Measurements from ENCODE around the gene ADAMTS17. TPM values are rescaled to one million over a fixed set of nuclear protein-coding genes. Genes with fewer than 3 reads are reported as not detected.

Gene ADAMTS17
- total RNA-seq, 1 donor from 2014 or later, result 4.8 TPM

DNA sequence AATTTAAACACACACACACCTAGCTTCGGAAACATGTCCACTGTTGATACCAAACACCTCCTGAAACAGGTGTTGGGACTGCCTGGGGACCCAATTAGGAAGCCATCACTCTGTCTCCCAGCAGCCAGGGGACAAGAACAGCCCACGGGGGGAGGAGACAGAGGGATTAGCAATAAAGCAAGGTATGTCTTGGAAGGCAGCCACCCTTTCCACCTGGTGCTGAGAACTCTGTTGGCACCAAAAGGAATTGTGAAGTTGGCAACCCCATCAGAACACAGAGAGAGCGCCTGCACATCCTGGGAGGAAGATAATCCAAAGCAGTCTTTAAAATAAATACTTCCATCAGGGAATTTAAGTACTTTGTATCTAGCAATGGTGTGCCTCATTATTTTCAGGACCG is 111.0 kb downstream of the ADAMTS17 start:
- TF ChIP-seq, protein P1, sequence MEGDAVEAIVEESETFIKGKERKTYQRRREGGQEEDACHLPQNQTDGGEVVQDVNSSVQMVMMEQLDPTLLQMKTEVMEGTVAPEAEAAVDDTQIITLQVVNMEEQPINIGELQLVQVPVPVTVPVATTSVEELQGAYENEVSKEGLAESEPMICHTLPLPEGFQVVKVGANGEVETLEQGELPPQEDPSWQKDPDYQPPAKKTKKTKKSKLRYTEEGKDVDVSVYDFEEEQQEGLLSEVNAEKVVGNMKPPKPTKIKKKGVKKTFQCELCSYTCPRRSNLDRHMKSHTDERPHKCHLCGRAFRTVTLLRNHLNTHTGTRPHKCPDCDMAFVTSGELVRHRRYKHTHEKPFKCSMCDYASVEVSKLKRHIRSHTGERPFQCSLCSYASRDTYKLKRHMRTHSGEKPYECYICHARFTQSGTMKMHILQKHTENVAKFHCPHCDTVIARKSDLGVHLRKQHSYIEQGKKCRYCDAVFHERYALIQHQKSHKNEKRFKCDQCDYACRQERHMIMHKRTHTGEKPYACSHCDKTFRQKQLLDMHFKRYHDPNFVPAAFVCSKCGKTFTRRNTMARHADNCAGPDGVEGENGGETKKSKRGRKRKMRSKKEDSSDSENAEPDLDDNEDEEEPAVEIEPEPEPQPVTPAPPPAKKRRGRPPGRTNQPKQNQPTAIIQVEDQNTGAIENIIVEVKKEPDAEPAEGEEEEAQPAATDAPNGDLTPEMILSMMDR (IDR thresholded peaks at IDR 0.05; ENCODE audit: unreplicated experiment), result no peak
- DNase-seq (ENCODE audit: low spot score), result no peak
- Mint-ChIP-seq H3K9me3 (ENCODE audit: unreplicated experiment) (no peaks in the 10 kb centered on the region), H3K4me1 (ENCODE audit: unreplicated experiment) (no peaks in the 10 kb centered on the region), H3K27ac (ENCODE audit: unreplicated experiment) (no peak overlapping the region), H3K27me3 (ENCODE audit: unreplicated experiment) (peaks cover 4% of the 10 kb centered on the region), H3K36me3 (ENCODE audit: low read depth, unreplicated experiment) (peaks cover 10% of the 10 kb centered on the region), H3K4me3 (ENCODE audit: unreplicated experiment) (no peak overlapping the region)

- Mint-ChIP-seq H3K27me3 (ENCODE audit: unreplicated experiment) (peaks cover 4% of the 10 kb centered on the region), H3K4me1 (ENCODE audit: unreplicated experiment) (no peaks in the 10 kb centered on the region), H3K27ac (ENCODE audit: unreplicated experiment) (no peak overlapping the region), H3K4me3 (ENCODE audit: unreplicated experiment) (no peak overlapping the region), H3K9me3 (ENCODE audit: unreplicated experiment) (no peaks in the 10 kb centered on the region), H3K36me3 (ENCODE audit: low read depth, unreplicated experiment) (peaks cover 10% of the 10 kb centered on the region)
- TF ChIP-seq, protein P1 (IDR thresholded peaks at IDR 0.05; ENCODE audit: unreplicated experiment), result no peak
- DNase-seq (ENCODE audit: low spot score), result no peak
Observed at GRCh38 chr15:100229181-100230163, 112.3 kb downstream of the ADAMTS17 start.

DNA sequence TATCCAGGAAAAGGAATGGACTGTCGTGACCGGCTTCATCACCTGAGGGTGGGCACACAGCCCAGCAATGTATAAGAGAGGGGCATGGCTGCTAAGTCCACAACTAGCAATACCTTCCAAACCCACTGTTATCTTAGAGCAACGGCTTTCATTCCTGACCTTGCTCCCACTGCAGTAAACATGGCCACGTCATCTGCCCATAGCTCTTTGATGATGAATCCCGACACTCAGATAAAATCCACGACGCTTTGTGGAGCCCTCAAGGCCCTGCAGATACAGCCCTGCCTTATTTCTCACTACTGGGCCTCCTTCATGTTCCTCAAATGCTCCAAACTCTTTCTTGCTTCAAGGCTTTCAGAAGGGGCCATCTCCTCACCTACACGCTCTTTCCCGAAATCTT is 114.0 kb downstream of the ADAMTS17 start:
- DNase-seq (ENCODE audit: low spot score), result no peak
- H3K9me3 Mint-ChIP-seq (ENCODE audit: unreplicated experiment), result no peaks in the 10 kb centered on the region

GRCh38 chr15:100226107-100226506 is 115.7 kb downstream of the ADAMTS17 start:
- no peak for DNase-seq (ENCODE audit: low spot score)
- H3K4me1 Mint-ChIP-seq (ENCODE audit: unreplicated experiment), result no peaks in the 10 kb centered on the region
- H3K27ac Mint-ChIP-seq (ENCODE audit: unreplicated experiment), result no peak overlapping the region
- H3K4me3 Mint-ChIP-seq (ENCODE audit: unreplicated experiment), result no peak overlapping the region
- TF ChIP-seq, protein P1 (IDR thresholded peaks at IDR 0.05; ENCODE audit: unreplicated experiment), result no peak
- no peaks in the 10 kb centered on the region for H3K9me3 Mint-ChIP-seq (ENCODE audit: unreplicated experiment)
- H3K36me3 Mint-ChIP-seq (ENCODE audit: low read depth, unreplicated experiment), result peaks cover 6% of the 10 kb centered on the region
- H3K27me3 Mint-ChIP-seq (ENCODE audit: unreplicated experiment), result no peaks in the 10 kb centered on the region

More for the DNA sequence above, 114.0 kb downstream of the ADAMTS17 start:
- H3K36me3 Mint-ChIP-seq (ENCODE audit: low read depth, unreplicated experiment), result peaks cover 6% of the 10 kb centered on the region
- H3K27ac Mint-ChIP-seq (ENCODE audit: unreplicated experiment), result no peak overlapping the region
- no peaks in the 10 kb centered on the region for H3K4me1 Mint-ChIP-seq (ENCODE audit: unreplicated experiment)
- H3K27me3 Mint-ChIP-seq (ENCODE audit: unreplicated experiment), result peaks cover 2% of the 10 kb centered on the region
- no peak overlapping the region for H3K4me3 Mint-ChIP-seq (ENCODE audit: unreplicated experiment)
- TF ChIP-seq, protein P1 (IDR thresholded peaks at IDR 0.05; ENCODE audit: unreplicated experiment), result no peak
